H9 (cell line): Measurements from ENCODE around the gene SLC10A4. TPM values are rescaled to one million over a fixed set of nuclear protein-coding genes. Genes with fewer than 3 reads are reported as not detected.

Experiments used
- DNase-seq: peaks from one replicate; pipeline ENCODE4 v3.0.0-alpha.2; 2017
- H2AFZ ChIP-seq: one replicate; pipeline ENCODE4 v1.6.1; 2013; ENCODE audit warnings: mild to moderate bottlenecking, low read length, control low read depth, moderate library complexity
- H2AK5ac ChIP-seq: 2 replicates; pipeline ENCODE4 v1.6.1; 2013; ENCODE audit warnings: low read length, control low read depth, mixed read lengths; ENCODE audit not compliant: insufficient read length
- H2BK120ac ChIP-seq: one replicate; pipeline ENCODE4 v1.6.1; 2013; ENCODE audit warnings: low read depth, mild to moderate bottlenecking, low read length, control low read depth, inconsistent platforms; ENCODE audit not compliant: poor library complexity, severe bottlenecking
- H2BK12ac ChIP-seq: 2 replicates; pipeline ENCODE4 v1.6.1; 2013; ENCODE audit warnings: low read length, control low read depth, mixed read lengths, low read depth; ENCODE audit not compliant: insufficient read length
- H2BK15ac ChIP-seq: 2 replicates; pipeline ENCODE4 v1.6.1; 2013; ENCODE audit warnings: low read depth, low read length, control low read depth
- H2BK20ac ChIP-seq: one replicate; pipeline ENCODE4 v1.6.1; 2013; ENCODE audit warnings: low read depth, mild to moderate bottlenecking, low read length, control low read depth, inconsistent platforms; ENCODE audit not compliant: poor library complexity, severe bottlenecking
- H2BK5ac ChIP-seq: 2 replicates; pipeline ENCODE4 v1.6.1; 2013; ENCODE audit warnings: low read length, control low read depth, mixed read lengths; ENCODE audit not compliant: insufficient read length
- H3K14ac ChIP-seq: 2 replicates; pipeline ENCODE4 v1.6.1; 2013; ENCODE audit warnings: low read length, control low read depth; ENCODE audit not compliant: insufficient read depth
- H3K18ac ChIP-seq: 2 replicates; pipeline ENCODE4 v1.6.1; 2013; ENCODE audit warnings: low read depth, mild to moderate bottlenecking, mixed read lengths, low read length, control low read depth; ENCODE audit not compliant: insufficient read length
- H3K23ac ChIP-seq: 2 replicates; pipeline ENCODE4 v1.6.1; 2013; ENCODE audit warnings: low read length, control low read depth, mixed read lengths, low read depth; ENCODE audit not compliant: insufficient read length
- H3K23me2 ChIP-seq: 2 replicates; pipeline ENCODE4 v1.6.1; 2013; ENCODE audit warnings: low read depth, mild to moderate bottlenecking, mixed read lengths, low read length, control low read depth; ENCODE audit not compliant: insufficient read length, poor library complexity, severe bottlenecking
- H3K27ac ChIP-seq: 2 replicates; pipeline ENCODE4 v1.5.1; 2013; ENCODE audit warnings: low read length, control low read depth, mixed read lengths, low read depth; ENCODE audit not compliant: insufficient read length
- H3K27me3 ChIP-seq: 2 replicates; pipeline ENCODE4 v1.6.1; 2013; ENCODE audit warnings: low read length, control low read depth, inconsistent platforms; ENCODE audit not compliant: insufficient read depth
- H3K4ac ChIP-seq: 2 replicates; pipeline ENCODE4 v1.6.1; 2013; ENCODE audit warnings: low read depth, mild to moderate bottlenecking, control low read depth, inconsistent platforms, low read length, moderate library complexity
- H3K4me1 ChIP-seq: 2 replicates; pipeline ENCODE4 v1.6.1; 2013; ENCODE audit warnings: low read length, control low read depth, inconsistent platforms; ENCODE audit not compliant: insufficient read depth
- H3K4me2 ChIP-seq: 2 replicates; pipeline ENCODE4 v1.6.1; 2013; ENCODE audit warnings: low read length, control low read depth, mixed read lengths; ENCODE audit not compliant: insufficient read length, insufficient read depth
- H3K56ac ChIP-seq: 2 replicates; pipeline ENCODE4 v1.6.1; 2013; ENCODE audit warnings: low read depth, mild to moderate bottlenecking, mixed read lengths, low read length, control low read depth; ENCODE audit not compliant: insufficient read length
- H3K79me1 ChIP-seq: 2 replicates; pipeline ENCODE4 v1.6.1; 2013; ENCODE audit warnings: low read depth, mild to moderate bottlenecking, moderate library complexity, low read length, control low read depth, inconsistent platforms; ENCODE audit not compliant: insufficient read depth, poor library complexity, severe bottlenecking
- H3K79me2 ChIP-seq: 2 replicates; pipeline ENCODE4 v1.6.1; 2013; ENCODE audit warnings: low read length, control low read depth, inconsistent platforms; ENCODE audit not compliant: insufficient read depth
- H3K9ac ChIP-seq: 2 replicates; pipeline ENCODE4 v1.6.1; 2013; ENCODE audit warnings: low read length, control low read depth, mixed read lengths; ENCODE audit not compliant: insufficient read length; ENCODE audit errors: extremely low read depth
- H3K9me3 ChIP-seq: one replicate; pipeline ENCODE4 v1.6.1; 2013; ENCODE audit warnings: low read depth, low read length, inconsistent platforms; ENCODE audit not compliant: control insufficient read depth
- H3T11ph ChIP-seq: one replicate; pipeline ENCODE4 v1.6.1; 2013; ENCODE audit warnings: mild to moderate bottlenecking, low read length, control low read depth, inconsistent platforms
- H4K20me1 ChIP-seq: one replicate; pipeline ENCODE4 v1.6.1; 2013; ENCODE audit not compliant: control insufficient read depth, insufficient read length, insufficient read depth
- H4K5ac ChIP-seq: 2 replicates; pipeline ENCODE4 v1.6.1; 2013; ENCODE audit warnings: low read depth, mild to moderate bottlenecking, mixed read lengths, low read length, control low read depth; ENCODE audit not compliant: insufficient read length
- H4K8ac ChIP-seq: replicated peaks from 2 replicates; pipeline ENCODE4 v1.6.1; 2013; ENCODE audit warnings: low read length, control low read depth, mixed read lengths, low read depth; ENCODE audit not compliant: insufficient read length
- H4K91ac ChIP-seq: 2 replicates; pipeline ENCODE4 v1.6.1; 2013; ENCODE audit warnings: low read depth, mild to moderate bottlenecking, moderate library complexity, mixed read lengths, low read length, control low read depth; ENCODE audit not compliant: insufficient read length
- H3K27ac Mint-ChIP-seq, 3 experiments: 2 replicates in 2 of 3; 3 replicates in 1 of 3; pipeline ENCODE4 v1.8.0; 2020 to 2021; ENCODE audit warnings: mixed read lengths in 3 of 3, mild to moderate bottlenecking in 1 of 3, moderate library complexity in 1 of 3
- H3K27me3 Mint-ChIP-seq: 2 replicates; pipeline ENCODE4 v1.8.0; 2021; ENCODE audit warnings: low read depth, mild to moderate bottlenecking, moderate library complexity, mixed read lengths
- H3K36me3 Mint-ChIP-seq, 3 experiments: 2 replicates in 2 of 3; 3 replicates in 1 of 3; pipeline ENCODE4 v1.8.0; 2020 to 2021; ENCODE audit warnings: low read depth in 3 of 3, mixed read lengths in 3 of 3; ENCODE audit not compliant: insufficient read depth in 1 of 3
- H3K4me1 Mint-ChIP-seq, 2 experiments: 2 replicates each; pipeline ENCODE4 v1.8.0; 2020; ENCODE audit warnings: mixed read lengths in 2 of 2
- H3K4me3 Mint-ChIP-seq, 2 experiments: 2 replicates in 1 of 2; 3 replicates in 1 of 2; pipeline ENCODE4 v1.8.0; 2020 to 2021; ENCODE audit warnings: mild to moderate bottlenecking in 2 of 2, mixed read lengths in 2 of 2, moderate library complexity in 1 of 2
- H3K9me3 Mint-ChIP-seq, 2 experiments: 2 replicates in 1 of 2; 3 replicates in 1 of 2; pipeline ENCODE4 v1.8.0; 2020; ENCODE audit warnings: mild to moderate bottlenecking in 2 of 2, mixed read lengths in 2 of 2, moderate library complexity in 1 of 2
- WGBS: extraction: QIAGEN DNeasy Blood & Tissue Kit; methylation state at CpG from one replicate; pipeline ENCODE4 v1.1.7; 2013; ENCODE audit warnings: missing lambda C conversion rate, low lambda C conversion rate, mixed read lengths; ENCODE audit not compliant: insufficient read length; ENCODE audit errors: extremely low coverage; 5-methylcytosine and 5-hydroxymethylcytosine counted together
- total RNA-seq: library from RNA; stranded (reverse); gene quantifications from 2 replicates; pipeline ENCODE4 v1.2.1, GENCODE V29; 2021
- TF ChIP-seq, protein P1 (sequence below): fragments of 200-600 bp; sonication (generic); conservative IDR thresholded peaks from 3 replicates; pipeline ENCODE4 v1.8.0; 2021; ENCODE audit warnings: antibody characterized with exemption, mild to moderate bottlenecking

Gene SLC10A4
- total RNA-seq, 1 experiment from 2014 or later, result 1.7 TPM

DNA sequence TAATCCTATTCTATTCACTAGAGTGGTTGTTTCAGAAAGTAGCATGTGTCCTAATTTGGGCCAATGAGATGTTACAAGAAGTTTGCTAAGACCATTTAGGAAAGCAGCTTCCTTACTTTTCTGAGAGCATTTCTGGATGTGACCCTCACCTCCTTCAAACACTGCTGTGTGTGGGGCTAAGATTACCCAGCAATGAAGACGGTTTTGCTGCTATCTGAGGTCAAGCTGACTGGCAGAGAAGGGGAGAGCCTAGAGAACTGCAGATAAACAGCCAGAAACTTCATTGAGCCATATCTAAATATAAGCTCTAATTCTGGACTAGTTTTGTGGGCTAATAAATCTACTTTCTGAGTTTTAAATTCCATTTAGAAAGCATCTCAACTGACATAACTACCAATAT is 43.3 kb downstream of the SLC10A4 start:
- Histone ChIP-seq H3K23ac (no peak overlapping the region), H3K27me3 (no peaks in the 10 kb centered on the region), H2BK15ac (no peak overlapping the region), H2BK20ac (no peak overlapping the region), H3K27ac (no peak overlapping the region), H3K4me2 (no peak overlapping the region), H3K9me3 (no peaks in the 10 kb centered on the region), H4K20me1 (no peaks in the 10 kb centered on the region), H3T11ph (no peak overlapping the region), H2BK12ac (no peak overlapping the region), H4K91ac (no peak overlapping the region), H2AK5ac (no peak overlapping the region), H2AFZ (no peak overlapping the region), H4K8ac (no peak overlapping the region), H3K18ac (no peak overlapping the region), H3K23me2 (no peaks in the 10 kb centered on the region), H3K79me1 (no peaks in the 10 kb centered on the region), H2BK120ac (no peak overlapping the region), H3K79me2 (no peaks in the 10 kb centered on the region), H4K5ac (no peak overlapping the region), H3K56ac (no peak overlapping the region), H3K4ac (no peak overlapping the region), H3K9ac (no peak overlapping the region), H3K14ac (no peak overlapping the region), H2BK5ac (no peak overlapping the region), H3K4me1 (no peaks in the 10 kb centered on the region)
- TF ChIP-seq, protein P1, sequence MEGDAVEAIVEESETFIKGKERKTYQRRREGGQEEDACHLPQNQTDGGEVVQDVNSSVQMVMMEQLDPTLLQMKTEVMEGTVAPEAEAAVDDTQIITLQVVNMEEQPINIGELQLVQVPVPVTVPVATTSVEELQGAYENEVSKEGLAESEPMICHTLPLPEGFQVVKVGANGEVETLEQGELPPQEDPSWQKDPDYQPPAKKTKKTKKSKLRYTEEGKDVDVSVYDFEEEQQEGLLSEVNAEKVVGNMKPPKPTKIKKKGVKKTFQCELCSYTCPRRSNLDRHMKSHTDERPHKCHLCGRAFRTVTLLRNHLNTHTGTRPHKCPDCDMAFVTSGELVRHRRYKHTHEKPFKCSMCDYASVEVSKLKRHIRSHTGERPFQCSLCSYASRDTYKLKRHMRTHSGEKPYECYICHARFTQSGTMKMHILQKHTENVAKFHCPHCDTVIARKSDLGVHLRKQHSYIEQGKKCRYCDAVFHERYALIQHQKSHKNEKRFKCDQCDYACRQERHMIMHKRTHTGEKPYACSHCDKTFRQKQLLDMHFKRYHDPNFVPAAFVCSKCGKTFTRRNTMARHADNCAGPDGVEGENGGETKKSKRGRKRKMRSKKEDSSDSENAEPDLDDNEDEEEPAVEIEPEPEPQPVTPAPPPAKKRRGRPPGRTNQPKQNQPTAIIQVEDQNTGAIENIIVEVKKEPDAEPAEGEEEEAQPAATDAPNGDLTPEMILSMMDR, result no peak
- H3K9me3 Mint-ChIP-seq, result no peaks in the 10 kb centered on the region
- H3K27me3 Mint-ChIP-seq, result no peaks in the 10 kb centered on the region
- DNase-seq, result no peak
- WGBS, result no CpG with 5 or more reads among the region's 1 CpG
- no peaks in the 10 kb centered on the region for H3K4me1 Mint-ChIP-seq
- no peak overlapping the region for H3K27ac Mint-ChIP-seq
- no peak overlapping the region for H3K4me3 Mint-ChIP-seq
- peaks cover 25 to 70% (median 51%) of the 10 kb centered on the region in 3 experiments; a peak in 6 of 7 replicates for H3K36me3 Mint-ChIP-seq
